Mesothelial cell of epicardium (in vitro differentiated cells): ENCODE data around the gene ULBP1. TPM values are rescaled to one million over a fixed set of nuclear protein-coding genes. Genes with fewer than 3 reads are reported as not detected.
"Not testable (repeated sequence)": the region's sequence is repeated elsewhere in the genome, so short reads cannot be mapped to it uniquely, and the experiment has no call there.

Source experiments
- DNase-seq, 2 experiments: peaks; one replicate each; pipeline ENCODE4 v3.0.0; 2021; ENCODE audit warnings: low spot score in 2 of 2; ENCODE audit not compliant: unreplicated experiment in 2 of 2
- H3K27ac Mint-ChIP-seq: 2 replicates; pipeline ENCODE4 v1.8.0; 2021; ENCODE audit warnings: mixed read lengths
- H3K27me3 Mint-ChIP-seq: 2 replicates; pipeline ENCODE4 v1.8.0; 2021; ENCODE audit warnings: low read depth, mixed read lengths
- H3K36me3 Mint-ChIP-seq: 2 replicates; pipeline ENCODE4 v1.8.0; 2021; ENCODE audit warnings: mixed read lengths
- H3K4me1 Mint-ChIP-seq: 2 replicates; pipeline ENCODE4 v1.8.0; 2021; ENCODE audit warnings: mixed read lengths
- H3K4me3 Mint-ChIP-seq: 2 replicates; pipeline ENCODE4 v1.8.0; 2021; ENCODE audit warnings: mild to moderate bottlenecking, moderate library complexity, mixed read lengths
- H3K9me3 Mint-ChIP-seq: 2 replicates; pipeline ENCODE4 v1.8.0; 2021; ENCODE audit warnings: mixed read lengths
- CTCF ChIP-seq: fragments of 200-600 bp; sonication (generic); IDR thresholded peaks from one replicate; pipeline ENCODE4 v1.5.0; 2021; ENCODE audit warnings: antibody characterized with exemption; ENCODE audit not compliant: unreplicated experiment
- total RNA-seq: library from RNA; stranded (reverse); gene quantifications from 3 replicates; pipeline ENCODE4 v1.2.1, GENCODE V29; 2021

Gene ULBP1
- total RNA-seq, 1 donor from 2014 or later, result 0.07 TPM

GRCh38 chr6:150005761-150006651 lies 42.3 kb downstream of the ULBP1 start:
- peak in 1 of 2 experiments; percentile 33 for DNase-seq
- no peak for TF ChIP-seq CTCF
- Mint-ChIP-seq H3K9me3 (no peaks in the 10 kb centered on the region), H3K4me3 (peak overlapping the region; percentile 84), H3K27ac (no peak overlapping the region), H3K36me3 (no peaks in the 10 kb centered on the region), H3K27me3 (peaks cover 85% of the 10 kb centered on the region), H3K4me1 (peaks cover 3% of the 10 kb centered on the region)

GRCh38 chr6:150006961-150007464 lies 43.3 kb downstream of the ULBP1 start:
- peaks cover 3% of the 10 kb centered on the region for H3K4me1 Mint-ChIP-seq
- peak in 1 of 2 experiments; percentile 58 for DNase-seq
- no peak overlapping the region for H3K27ac Mint-ChIP-seq
- no peaks in the 10 kb centered on the region for H3K9me3 Mint-ChIP-seq
- peaks cover 85% of the 10 kb centered on the region for H3K27me3 Mint-ChIP-seq
- H3K4me3 Mint-ChIP-seq, result no peak overlapping the region
- peak; percentile 50 for TF ChIP-seq CTCF
- no peaks in the 10 kb centered on the region for H3K36me3 Mint-ChIP-seq

GRCh38 chr6:150008588-150008987 lies 44.8 kb downstream of the ULBP1 start:
- no peak for TF ChIP-seq CTCF
- Mint-ChIP-seq H3K36me3 (no peaks in the 10 kb centered on the region), H3K27me3 (peaks cover 87% of the 10 kb centered on the region), H3K4me1 (peaks cover 3% of the 10 kb centered on the region), H3K27ac (no peak overlapping the region), H3K9me3 (no peaks in the 10 kb centered on the region), H3K4me3 (no peak overlapping the region)
- DNase-seq, result no peak

GRCh38 chr6:150012846-150013784 lies 49.4 kb downstream of the ULBP1 start:
- not testable (repeated sequence) for H3K4me1 Mint-ChIP-seq, H3K36me3 Mint-ChIP-seq, DNase-seq, H3K9me3 Mint-ChIP-seq, H3K27ac Mint-ChIP-seq, H3K4me3 Mint-ChIP-seq
- H3K27me3 Mint-ChIP-seq, result peaks cover 93% of the 10 kb centered on the region

GRCh38 chr6:150013785-150014622 lies 50.3 kb downstream of the ULBP1 start:
- H3K27me3 Mint-ChIP-seq, result peaks cover 93% of the 10 kb centered on the region
- H3K27ac Mint-ChIP-seq, DNase-seq, H3K4me3 Mint-ChIP-seq, H3K36me3 Mint-ChIP-seq, H3K4me1 Mint-ChIP-seq, H3K9me3 Mint-ChIP-seq: not testable (repeated sequence)

GRCh38 chr6:150014623-150015280 lies 51.0 kb downstream of the ULBP1 start:
- not testable (repeated sequence) for H3K4me3 Mint-ChIP-seq, DNase-seq, H3K4me1 Mint-ChIP-seq, H3K27ac Mint-ChIP-seq, H3K9me3 Mint-ChIP-seq, H3K36me3 Mint-ChIP-seq
- peaks cover 92% of the 10 kb centered on the region for H3K27me3 Mint-ChIP-seq

- not testable (repeated sequence) for H3K36me3 Mint-ChIP-seq, H3K4me3 Mint-ChIP-seq, H3K4me1 Mint-ChIP-seq, DNase-seq, H3K27ac Mint-ChIP-seq, H3K9me3 Mint-ChIP-seq
- H3K27me3 Mint-ChIP-seq, result peaks cover 88% of the 10 kb centered on the region
These were observed 51.7 kb downstream of the ULBP1 start for GRCh38 chr6:150015281-150016001.
